C4-2B (cell line): ENCODE data around the gene SLX4IP.
A peak's percentile ranks its signal among the peaks of the same experiment; 100 is the strongest.

Experiments
- H3K27ac ChIP-seq: fragments of 450-650 bp; 2 replicates; pipeline ENCODE4 v1.5.1; 2017
- CTCF ChIP-seq: fragments of 450-650 bp; conservative IDR thresholded peaks from 2 replicates; pipeline ENCODE4 v1.5.1; 2017; ENCODE audit warnings: mild to moderate bottlenecking
- ZFX ChIP-seq: fragments of 450-650 bp; IDR thresholded peaks from 2 replicates; pipeline ENCODE4 v1.6.1; 2017

The SLX4IP gene

GRCh38 chr20:10539818-10540553, 104.9 kb downstream of the SLX4IP start:
- no peak for TF ChIP-seq CTCF
- TF ChIP-seq ZFX = no peak
- H3K27ac ChIP-seq = no peak overlapping the region

- no peak overlapping the region for H3K27ac ChIP-seq
- TF ChIP-seq ZFX = no peak
Measured at GRCh38 chr20:10540636-10541493, 105.8 kb downstream of the SLX4IP start.

GRCh38 chr20:10541668-10542411, 106.7 kb downstream of the SLX4IP start:
- H3K27ac ChIP-seq = no peak overlapping the region
- TF ChIP-seq CTCF (no peak), ZFX (no peak)

- H3K27ac ChIP-seq = no peak overlapping the region
- TF ChIP-seq CTCF (no peak), ZFX (no peak)
Measured at GRCh38 chr20:10542442-10542841, 107.3 kb downstream of the SLX4IP start.

- no peak for TF ChIP-seq ZFX
- TF ChIP-seq CTCF = no peak
- H3K27ac ChIP-seq = no peak overlapping the region
Measured at GRCh38 chr20:10543480-10543879, 108.4 kb downstream of the SLX4IP start.

GRCh38 chr20:10547276-10548114, 112.4 kb downstream of the SLX4IP start:
- H3K27ac ChIP-seq = no peak overlapping the region
- no peak for TF ChIP-seq CTCF
- TF ChIP-seq ZFX = no peak

- H3K27ac ChIP-seq = peak overlapping the region; percentile 80
- TF ChIP-seq ZFX (no peak), CTCF (no peak)
Measured at GRCh38 chr20:10549511-10549910, 114.4 kb downstream of the SLX4IP start.
